SK-N-SH (cell line): ENCODE data around the gene SYT7. TPM values are rescaled to one million over a fixed set of nuclear protein-coding genes. Genes with fewer than 3 reads are reported as not detected.

Experiments
- CTCF ChIA-PET: fragments of 300-600, 350-600 bp; formaldehyde crosslinking; extraction: SDS; loops from one replicate; lab custom pipeline; 2021; lab: Yijun Ruan, JAX
- POLR2A ChIA-PET: fragments of 350-600 bp; sonication (Branson Sonifier 250); formaldehyde crosslinking; extraction: SDS; loops from one replicate; lab custom pipeline; 2020; ENCODE audit warnings: antibody characterized with exemption, inconsistent platforms; lab: Yijun Ruan, JAX
- DNase-seq: peaks from one replicate; pipeline ENCODE4 v3.0.0; 2012
- H2AFZ ChIP-seq: fragments of 200-600 bp; sonication (generic); 2 replicates; pipeline ENCODE4 v1.8.1; 2016; ENCODE audit warnings: antibody characterized with exemption, mild to moderate bottlenecking, low read depth
- H3F3A ChIP-seq: fragments of 200-600 bp; sonication (generic); replicated peaks from 2 replicates; pipeline ENCODE3; 2016; ENCODE audit warnings: antibody characterized with exemption, mild to moderate bottlenecking; ENCODE audit not compliant: insufficient read depth
- H3K27ac ChIP-seq, 2 experiments: fragments of 200-500 bp in 1 of 2; fragments of 200-600 bp in 1 of 2; sonication (Bioruptor generic) in 1 of 2; sonication (generic), shearing (Covaris generic) in 1 of 2; 2 replicates each; pipeline versions ENCODE4 v1.5.1 to v1.6.1; 2014 to 2016; ENCODE audit warnings: low read depth in 2 of 2, inconsistent platforms in 1 of 2, low read length in 1 of 2, mild to moderate bottlenecking in 1 of 2, mixed read lengths in 1 of 2
- H3K27me3 ChIP-seq: fragments of 200-600 bp; sonication (generic), shearing (Covaris generic); 2 replicates; pipeline ENCODE4 v1.6.1; 2016; ENCODE audit warnings: mixed run types; ENCODE audit not compliant: insufficient read depth
- H3K36me3 ChIP-seq, 2 experiments: fragments of 200-500 bp in 1 of 2; fragments of 200-600 bp in 1 of 2; sonication (Bioruptor generic) in 1 of 2; sonication (generic) in 1 of 2; replicated peaks in 1 of 2; 2 replicates each; pipeline versions ENCODE3 to v1.5.1; 2014 to 2016; ENCODE audit warnings: low read length in 1 of 2, mild to moderate bottlenecking in 1 of 2; ENCODE audit not compliant: insufficient read depth in 2 of 2, control insufficient read depth in 1 of 2
- H3K4me1 ChIP-seq, 2 experiments: fragments of 200-500 bp in 1 of 2; fragments of 200-600 bp in 1 of 2; sonication (Bioruptor generic) in 1 of 2; sonication (generic), shearing (Covaris generic) in 1 of 2; 2 replicates each; pipeline versions ENCODE4 v1.5.1 to v1.6.1; 2014 to 2016; ENCODE audit warnings: low read depth in 1 of 2, low read length in 1 of 2, mixed run types in 1 of 2; ENCODE audit not compliant: insufficient read depth in 2 of 2, control insufficient read depth in 1 of 2
- H3K4me2 ChIP-seq: fragments of 200-600 bp; sonication (generic), shearing (Covaris generic); 2 replicates; pipeline ENCODE4 v1.6.1; 2017; ENCODE audit warnings: mixed run types
- H3K4me3 ChIP-seq, 2 experiments: fragments of 200-500 bp in 1 of 2; fragments of 200-600 bp in 1 of 2; sonication (Bioruptor generic) in 1 of 2; sonication (generic), shearing (Covaris generic) in 1 of 2; 2 replicates each; pipeline versions ENCODE4 v1.5.1 to v1.8.1; 2014 to 2016; ENCODE audit warnings: low read depth in 2 of 2, inconsistent platforms in 1 of 2, low read length in 1 of 2, mild to moderate bottlenecking in 1 of 2, mixed read lengths in 1 of 2, moderate library complexity in 1 of 2
- H3K79me2 ChIP-seq: fragments of 200-600 bp; sonication (generic); 2 replicates; pipeline ENCODE4 v1.8.1; 2017; ENCODE audit warnings: mild to moderate bottlenecking; ENCODE audit not compliant: insufficient read depth
- H3K9ac ChIP-seq: fragments of 200-600 bp; sonication (generic); 2 replicates; pipeline ENCODE4 v1.6.1; 2017; ENCODE audit warnings: mixed run types
- H3K9me2 ChIP-seq: fragments of 200-600 bp; sonication (generic); 2 replicates; pipeline ENCODE4 v1.6.1; 2017; ENCODE audit warnings: mixed run types
- H3K9me3 ChIP-seq: fragments of 200-600 bp; sonication (generic); 2 replicates; pipeline ENCODE4 v1.6.1; 2017; ENCODE audit warnings: mixed run types, mild to moderate bottlenecking, moderate library complexity
- H4K20me1 ChIP-seq: fragments of 200-600 bp; sonication (generic); 2 replicates; pipeline ENCODE4 v1.6.1; 2017; ENCODE audit warnings: mild to moderate bottlenecking, mixed run types; ENCODE audit not compliant: insufficient read depth
- EZH2phosphoT487 ChIP-seq: fragments of 200-600 bp; sonication (generic); IDR thresholded peaks from 2 replicates; pipeline ENCODE4 v1.6.1; 2017; ENCODE audit warnings: low read depth, mixed run types, mild to moderate bottlenecking, antibody characterized with exemption, moderate library complexity, borderline replicate concordance
- GATA2 ChIP-seq: sonication (generic); formaldehyde crosslinking; IDR thresholded peaks from 2 replicates; pipeline ENCODE4 v1.5.0; 2020; ENCODE audit warnings: mild to moderate bottlenecking, missing genetic modification reagents
- NFIC ChIP-seq: IDR thresholded peaks from 2 replicates; pipeline ENCODE4 v1.4.0; 2012; ENCODE audit warnings: borderline replicate concordance
- RFX5 ChIP-seq: IDR thresholded peaks from 2 replicates; pipeline ENCODE4 v1.6.1; 2012; ENCODE audit warnings: mild to moderate bottlenecking, improper control_type of control experiment, low read length
- TCF12 ChIP-seq: IDR thresholded peaks from 2 replicates; pipeline ENCODE4 v1.4.0; 2012
- TEAD4 ChIP-seq: IDR thresholded peaks from 2 replicates; pipeline ENCODE4 v1.4.0; 2012; ENCODE audit warnings: mild to moderate bottlenecking, borderline replicate concordance; ENCODE audit not compliant: insufficient read depth
- YY1 ChIP-seq: IDR thresholded peaks from 2 replicates; pipeline ENCODE4 v1.4.0; 2012; ENCODE audit warnings: low read depth, mild to moderate bottlenecking
- WGBS: methylation state at CpG from one replicate; pipeline ENCODE4 v1.1.6; 2017; ENCODE audit warnings: low lambda C conversion rate; 5-methylcytosine and 5-hydroxymethylcytosine counted together
- polyA plus RNA-seq, 3 experiments: library from polyadenylated mRNA; depleted of rRNA; stranded (reverse); fragments of >200 nt; gene quantifications; 2 replicates each; pipeline ENCODE4 v1.2.3, GENCODE V29; 2012
- TF ChIP-seq, protein P1 (sequence below): IDR thresholded peaks from 2 replicates; pipeline ENCODE4 v1.4.0; 2012; ENCODE audit warnings: low read depth
- TF ChIP-seq, protein P2 (sequence below): fragments of 200-600 bp; sonication (generic); IDR thresholded peaks from 2 replicates; pipeline ENCODE4 v1.6.1; 2017; ENCODE audit warnings: antibody characterized with exemption, mild to moderate bottlenecking, moderate library complexity
- TF ChIP-seq, protein P3 (sequence below): fragments of 150-350 bp; IDR thresholded peaks from 2 replicates; pipeline ENCODE4 v1.6.1; 2016; ENCODE audit warnings: mild to moderate bottlenecking, low read depth, low read length

SYT7 gene
- polyA plus RNA-seq, 1 of the 3 experiments (the other 2 are of a cell fraction): 1.1 TPM

DNA sequence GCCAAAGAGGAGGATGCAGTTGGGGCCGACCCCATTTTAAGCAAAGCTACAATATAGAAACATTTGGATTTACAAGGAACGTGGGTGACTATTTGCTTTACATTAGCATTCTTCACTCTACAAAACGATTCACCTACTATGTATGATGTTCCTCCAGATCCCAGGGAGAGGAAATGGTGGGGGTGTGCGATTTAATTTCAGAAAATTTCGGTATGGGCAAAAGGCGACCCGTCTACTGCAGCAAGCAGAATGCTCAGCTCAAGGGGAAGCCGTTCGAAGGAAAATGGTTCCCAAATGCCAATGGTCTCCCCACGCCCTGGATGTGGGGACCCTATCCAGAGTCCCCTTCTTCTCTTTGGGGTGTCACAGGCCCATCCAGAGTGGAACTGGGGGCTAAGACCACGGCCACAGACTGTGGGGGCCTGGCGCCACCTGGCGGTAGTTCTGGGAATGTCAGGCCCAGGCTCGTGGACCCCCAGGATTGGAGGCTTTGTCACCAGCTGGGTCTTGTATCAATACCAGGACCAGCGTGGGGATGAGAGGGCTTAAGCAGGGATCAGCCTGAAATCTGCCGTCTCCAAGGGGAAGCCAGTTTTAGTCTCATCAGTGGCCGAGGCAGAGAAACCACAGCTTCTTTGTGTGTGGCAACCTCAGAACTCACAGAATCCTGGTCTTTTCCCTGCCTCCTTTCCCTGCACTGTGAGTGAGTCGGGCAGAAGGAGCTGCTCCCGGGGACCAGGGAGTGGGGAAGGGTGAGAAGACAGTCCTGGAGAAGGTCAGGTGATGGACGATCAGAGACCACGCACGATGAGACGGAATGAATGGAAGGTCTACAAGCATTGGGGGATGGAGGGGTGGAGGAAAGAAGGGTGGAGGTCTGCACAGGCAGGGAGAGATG, 64.0 kb downstream of the SYT7 start (continued):
- TF ChIP-seq, protein P1, sequence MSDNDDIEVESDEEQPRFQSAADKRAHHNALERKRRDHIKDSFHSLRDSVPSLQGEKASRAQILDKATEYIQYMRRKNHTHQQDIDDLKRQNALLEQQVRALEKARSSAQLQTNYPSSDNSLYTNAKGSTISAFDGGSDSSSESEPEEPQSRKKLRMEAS: no peak
- TF ChIP-seq NFIC (no peak), TCF12 (no peak), EZH2phosphoT487 (no peak), GATA2 (no peak), YY1 (no peak), TEAD4 (no peak)
- TF ChIP-seq, protein P2, sequence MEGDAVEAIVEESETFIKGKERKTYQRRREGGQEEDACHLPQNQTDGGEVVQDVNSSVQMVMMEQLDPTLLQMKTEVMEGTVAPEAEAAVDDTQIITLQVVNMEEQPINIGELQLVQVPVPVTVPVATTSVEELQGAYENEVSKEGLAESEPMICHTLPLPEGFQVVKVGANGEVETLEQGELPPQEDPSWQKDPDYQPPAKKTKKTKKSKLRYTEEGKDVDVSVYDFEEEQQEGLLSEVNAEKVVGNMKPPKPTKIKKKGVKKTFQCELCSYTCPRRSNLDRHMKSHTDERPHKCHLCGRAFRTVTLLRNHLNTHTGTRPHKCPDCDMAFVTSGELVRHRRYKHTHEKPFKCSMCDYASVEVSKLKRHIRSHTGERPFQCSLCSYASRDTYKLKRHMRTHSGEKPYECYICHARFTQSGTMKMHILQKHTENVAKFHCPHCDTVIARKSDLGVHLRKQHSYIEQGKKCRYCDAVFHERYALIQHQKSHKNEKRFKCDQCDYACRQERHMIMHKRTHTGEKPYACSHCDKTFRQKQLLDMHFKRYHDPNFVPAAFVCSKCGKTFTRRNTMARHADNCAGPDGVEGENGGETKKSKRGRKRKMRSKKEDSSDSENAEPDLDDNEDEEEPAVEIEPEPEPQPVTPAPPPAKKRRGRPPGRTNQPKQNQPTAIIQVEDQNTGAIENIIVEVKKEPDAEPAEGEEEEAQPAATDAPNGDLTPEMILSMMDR: peak; percentile 97
- TF ChIP-seq, protein P3, sequence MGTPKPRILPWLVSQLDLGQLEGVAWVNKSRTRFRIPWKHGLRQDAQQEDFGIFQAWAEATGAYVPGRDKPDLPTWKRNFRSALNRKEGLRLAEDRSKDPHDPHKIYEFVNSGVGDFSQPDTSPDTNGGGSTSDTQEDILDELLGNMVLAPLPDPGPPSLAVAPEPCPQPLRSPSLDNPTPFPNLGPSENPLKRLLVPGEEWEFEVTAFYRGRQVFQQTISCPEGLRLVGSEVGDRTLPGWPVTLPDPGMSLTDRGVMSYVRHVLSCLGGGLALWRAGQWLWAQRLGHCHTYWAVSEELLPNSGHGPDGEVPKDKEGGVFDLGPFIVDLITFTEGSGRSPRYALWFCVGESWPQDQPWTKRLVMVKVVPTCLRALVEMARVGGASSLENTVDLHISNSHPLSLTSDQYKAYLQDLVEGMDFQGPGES: no peak

DNA sequence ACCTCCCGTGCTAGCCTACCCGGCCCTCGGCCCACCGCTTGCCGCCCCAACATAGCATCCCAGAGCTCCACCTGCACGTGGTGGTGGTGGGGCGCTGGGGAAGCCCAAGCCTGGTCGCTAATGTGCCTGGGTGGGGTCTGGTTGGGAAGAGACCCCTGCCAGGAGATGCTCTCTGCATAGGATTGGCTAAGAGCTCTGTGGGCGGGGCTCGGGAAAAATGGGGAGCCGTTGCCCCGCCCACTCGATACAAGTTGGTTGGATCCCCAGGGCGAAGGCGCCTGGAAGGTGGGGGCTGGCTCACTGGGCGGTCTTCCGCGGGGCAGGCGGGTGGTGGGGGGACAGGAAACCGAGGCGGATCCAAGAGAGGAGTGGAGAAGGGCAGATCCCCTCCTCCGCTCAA, 64.7 kb downstream of the SYT7 start:
- no peak for TF ChIP-seq RFX5
- no peak for DNase-seq
- peaks cover 6% of the 10 kb centered on the region; the same call in 1 of the 2 replicates for H3K27me3 ChIP-seq
- WGBS: 73% methylated on average over 21 of the region's 22 CpGs
- H4K20me1 ChIP-seq: no peaks in the 10 kb centered on the region
- H3F3A ChIP-seq: no peaks in the 10 kb centered on the region
- H3K9me2 ChIP-seq: no peaks in the 10 kb centered on the region
- H3K4me1 ChIP-seq: peaks cover 0 to 45% of the 10 kb centered on the region in 2 experiments; a peak in 3 of 4 replicates
- H2AFZ ChIP-seq: no peak overlapping the region
- no peaks in the 10 kb centered on the region for H3K79me2 ChIP-seq
- no peak overlapping the region for H3K4me2 ChIP-seq
- no peak overlapping the region for H3K4me3 ChIP-seq
- ChIA-PET CTCF (interaction anchor here (0.7 to 33.4 kb wide), 43 partner anchors 8 to 259 kb away, joined by 3 to 670 read pairs (median 7); partner anchors contain the start of genes LRRC10B and SYT7), POLR2A (interaction anchor here (1.4 to 1.7 kb wide), 2 partner anchors 15 to 69 kb away, joined by 3 to 7 read pairs; no protein-coding TSS in a partner anchor)
- no peaks in the 10 kb centered on the region for H3K9me3 ChIP-seq
- no peaks in the 10 kb centered on the region for H3K36me3 ChIP-seq
- no peak overlapping the region for H3K9ac ChIP-seq
- no peak overlapping the region; a peak in 1 of 4 replicates for H3K27ac ChIP-seq
